Sigmoid colon (tissue), 7 donors: ENCODE results near the gene OR5W2. TPM values are rescaled to one million over a fixed set of nuclear protein-coding genes. Genes with fewer than 3 reads are reported as not detected.

ENCODE experiments used
- DNase-seq: peaks from one replicate; pipeline ENCODE4 v3.0.0-alpha.2; 2019
- H3K27ac ChIP-seq, 4 donors: fragments of 200-600 bp; sonication (generic); one replicate each; pipeline ENCODE4 v1.5.1; 2016 to 2019; ENCODE audit warnings: mild to moderate bottlenecking in 1 of 4
- H3K27me3 ChIP-seq, 3 donors: fragments of 200-600 bp; sonication (generic); one replicate each; pipeline ENCODE4 v1.5.1; 2019; ENCODE audit warnings: mild to moderate bottlenecking in 1 of 3
- H3K36me3 ChIP-seq, 4 donors: fragments of 200-600 bp; sonication (generic); one replicate each; pipeline ENCODE4 v1.5.1; 2016 to 2019
- H3K4me1 ChIP-seq, 4 donors: fragments of 200-600 bp; sonication (generic); one replicate each; pipeline ENCODE4 v1.5.1; 2017 to 2019
- H3K4me3 ChIP-seq, 4 donors: fragments of 200-600 bp; sonication (generic); one replicate each; pipeline ENCODE4 v1.5.1; 2017 to 2019; ENCODE audit warnings: mild to moderate bottlenecking in 2 of 4, moderate library complexity in 1 of 4
- H3K9me3 ChIP-seq, 4 donors: fragments of 200-600 bp in 3 of 4; sonication (generic) in 3 of 4; one replicate each; pipeline versions ENCODE4 v1.5.1 to v1.6.1; 2013 to 2019
- CTCF ChIP-seq, 4 experiments: fragments of 450-650 bp in 3 of 4; fragments of 200-600 bp in 1 of 4; IDR thresholded peaks; one replicate each; pipeline ENCODE4 v1.5.1; 2016 to 2019; ENCODE audit warnings: antibody characterized with exemption in 4 of 4, mild to moderate bottlenecking in 3 of 4, moderate library complexity in 2 of 4
- EP300 ChIP-seq, 4 donors: sonication (generic); formaldehyde crosslinking; IDR thresholded peaks; one replicate each; pipeline ENCODE4 v1.6.1; 2017; ENCODE audit warnings: antibody characterized with exemption in 4 of 4
- POLR2A ChIP-seq, 2 donors: fragments of 450-650 bp; IDR thresholded peaks; one replicate each; pipeline ENCODE4 v1.6.1; 2016; ENCODE audit warnings: antibody characterized with exemption in 2 of 2, mild to moderate bottlenecking in 2 of 2, moderate library complexity in 2 of 2
- POLR2AphosphoS5 ChIP-seq, 4 donors: sonication (generic); formaldehyde crosslinking; IDR thresholded peaks; one replicate each; pipeline ENCODE4 v1.6.1; 2017; ENCODE audit warnings: antibody characterized with exemption in 4 of 4
- WGBS, 2 donors: extraction: QIAGEN DNeasy Blood & Tissue Kit; methylation state at CpG; one replicate each; pipeline ENCODE4 v1.1.7; 2013; 5-methylcytosine and 5-hydroxymethylcytosine counted together
- intact Hi-C: fragments of 100-400 bp; cut with DNase I; formaldehyde crosslinking; loops from one replicate; pipeline ENCODE4 v1.15.1; 2023
- polyA plus RNA-seq, 3 donors: library from polyadenylated mRNA; stranded (reverse); fragments of 200-250 nt; gene quantifications; one replicate each; pipeline ENCODE4 v1.2.3, GENCODE V29; 2013
- total RNA-seq, 4 donors: library from RNA; depleted of rRNA; stranded (reverse); fragments of >200 nt; gene quantifications; one replicate each; pipeline ENCODE4 v1.1.0, GENCODE V29; 2016
- donor health status: healthy with polysubstance abuse.
- donor health status: Bipolar disorder and iron deficiency.
- donor health status: healthy.

Gene OR5W2
- not detected for total RNA-seq
- not detected for polyA plus RNA-seq

GRCh38 chr11:55914482-55914881 is at the start of gene OR5W2:
OR5W2 (minus strand) TSS chr11:55914582; CDS start chr11:55914582, 0 bp downstream.
- H3K4me3 ChIP-seq: no peak within 1 kb of the TSS
- no peak within 1 kb of the TSS for H3K27ac ChIP-seq
- TF ChIP-seq EP300 (IDR thresholded peaks at IDR 0.05) (no peak), CTCF (IDR thresholded peaks at IDR 0.05) (no peak), POLR2AphosphoS5 (IDR thresholded peaks at IDR 0.05) (no peak), POLR2A (IDR thresholded peaks at IDR 0.05) (no peak)
- WGBS, 2 donors: 55 to 79% methylated on average over 1 of the region's 1 CpG
- H3K4me1 ChIP-seq: no peaks in the 10 kb centered on the region
- H3K36me3 ChIP-seq: no peaks in the 10 kb centered on the region
- H3K9me3 ChIP-seq: no peaks in the 10 kb centered on the region
- H3K27me3 ChIP-seq: no peaks in the 10 kb centered on the region
- intact Hi-C loops: no loop called here
- no peak for DNase-seq

DNA sequence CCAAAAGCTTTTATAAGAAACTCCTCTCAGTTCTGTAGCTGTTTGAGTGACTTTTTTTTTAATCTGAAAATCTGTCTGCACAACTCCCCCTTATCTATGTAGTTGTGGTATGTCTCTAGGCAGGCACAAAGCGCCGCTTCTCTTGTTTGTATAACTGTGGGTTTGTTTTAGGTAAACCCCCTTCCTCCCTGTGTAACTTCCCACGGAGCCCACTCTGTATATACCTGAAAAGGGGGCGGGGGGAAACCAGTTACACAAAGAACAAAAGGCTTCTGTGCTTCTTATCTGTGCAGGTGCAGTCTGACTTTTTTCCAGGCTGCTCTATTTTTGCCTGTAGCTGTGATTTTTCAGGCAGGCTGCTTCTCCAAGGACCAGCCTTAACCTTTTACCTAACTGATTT is 42.1 kb upstream of the OR5W2 start:
- H3K27ac ChIP-seq: no peak overlapping the region
- H3K27me3 ChIP-seq: no peaks in the 10 kb centered on the region
- no peak for DNase-seq
- TF ChIP-seq POLR2A (IDR thresholded peaks at IDR 0.05): no peak
- no peak for TF ChIP-seq CTCF (IDR thresholded peaks at IDR 0.05)
- no peak for TF ChIP-seq POLR2AphosphoS5 (IDR thresholded peaks at IDR 0.05)
- no peak for TF ChIP-seq EP300 (IDR thresholded peaks at IDR 0.05)
- intact Hi-C loops: no loop called here
- H3K36me3 ChIP-seq: no peaks in the 10 kb centered on the region
- 22 to 62% methylated on average over 4 of the region's 4 CpGs for WGBS, 2 donors
- H3K4me1 ChIP-seq: no peaks in the 10 kb centered on the region
- no peak overlapping the region for H3K4me3 ChIP-seq
- H3K9me3 ChIP-seq: no peaks in the 10 kb centered on the region

DNA sequence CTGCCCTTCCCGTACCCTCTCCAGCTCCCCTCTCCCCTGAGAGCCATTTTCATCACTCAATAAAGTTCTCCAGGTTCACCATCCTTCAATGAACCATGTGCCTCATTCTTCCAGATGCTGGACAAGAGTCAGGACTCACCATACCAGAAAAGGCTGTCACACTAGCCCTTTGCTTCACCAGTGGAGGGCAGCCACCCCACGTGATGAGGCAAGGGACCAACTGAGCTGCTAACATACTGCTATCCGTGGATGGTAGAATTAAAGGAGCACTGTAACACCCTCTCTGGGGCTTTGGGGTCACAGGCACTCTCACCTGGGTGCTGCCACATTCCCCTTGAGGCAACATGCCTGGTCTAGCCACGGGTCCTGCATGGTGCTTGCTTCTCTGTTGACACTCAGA is 34.9 kb upstream of the OR5W2 start:
- H3K4me3 ChIP-seq: no peak overlapping the region
- H3K9me3 ChIP-seq: no peaks in the 10 kb centered on the region
- intact Hi-C loops: no loop called here
- no peaks in the 10 kb centered on the region for H3K27me3 ChIP-seq
- no peak for TF ChIP-seq POLR2AphosphoS5 (IDR thresholded peaks at IDR 0.05)
- no peak for TF ChIP-seq CTCF (IDR thresholded peaks at IDR 0.05)
- TF ChIP-seq EP300 (IDR thresholded peaks at IDR 0.05): no peak
- TF ChIP-seq POLR2A (IDR thresholded peaks at IDR 0.05): no peak
- 80 to 81% methylated on average over 4 of the region's 4 CpGs for WGBS, 2 donors
- no peak for DNase-seq
- H3K4me1 ChIP-seq: no peaks in the 10 kb centered on the region
- H3K36me3 ChIP-seq: no peaks in the 10 kb centered on the region
- H3K27ac ChIP-seq: no peak overlapping the region

GRCh38 chr11:55942785-55943392 is 28.5 kb upstream of the OR5W2 start:
- Histone ChIP-seq H3K36me3 (no peaks in the 10 kb centered on the region), H3K9me3 (no peaks in the 10 kb centered on the region), H3K27ac (no peak overlapping the region), H3K27me3 (no peaks in the 10 kb centered on the region), H3K4me3 (no peak overlapping the region), H3K4me1 (no peaks in the 10 kb centered on the region)
- WGBS, 2 donors: 2% methylated on average over 3 of the region's 3 CpGs
- TF ChIP-seq CTCF (IDR thresholded peaks at IDR 0.05): no peak
- TF ChIP-seq POLR2A (IDR thresholded peaks at IDR 0.05): no peak
- no peak for TF ChIP-seq POLR2AphosphoS5 (IDR thresholded peaks at IDR 0.05)
- TF ChIP-seq EP300 (IDR thresholded peaks at IDR 0.05): no peak
- DNase-seq: no peak
- intact Hi-C loops: no loop called here

GRCh38 chr11:55936300-55936699 is 21.9 kb upstream of the OR5W2 start, which contains the start of gene OR5I1:
OR5I1 (minus strand) TSS chr11:55936400; CDS start chr11:55936400, 0 bp downstream.
- intact Hi-C loops: no loop called here
- Histone ChIP-seq H3K4me1 (no peaks in the 10 kb centered on the region), H3K27ac (no peak within 1 kb of the TSS), H3K27me3 (no peaks in the 10 kb centered on the region), H3K4me3 (no peak within 1 kb of the TSS), H3K9me3 (no peaks in the 10 kb centered on the region), H3K36me3 (no peaks in the 10 kb centered on the region)
- no peak for DNase-seq
- no peak for TF ChIP-seq POLR2A (IDR thresholded peaks at IDR 0.05)
- no peak for TF ChIP-seq EP300 (IDR thresholded peaks at IDR 0.05)
- TF ChIP-seq POLR2AphosphoS5 (IDR thresholded peaks at IDR 0.05): no peak
- no peak for TF ChIP-seq CTCF (IDR thresholded peaks at IDR 0.05)
- WGBS, 2 donors: 68 to 74% methylated on average over 2 of the region's 2 CpGs
